HL-60/S4 treated with phorbol 12-myristate 13-acetate at 8.2 ng/mL for 4 days and 3 days (cell line): ENCODE measurements around the gene FAM219A.

Experiments used
- in situ Hi-C: fragments of 300-500 bp; cut with MboI; formaldehyde crosslinking; loops from 2 replicates; pipeline ENCODE4 v1.15.0; 2022; ENCODE audit warnings: low sequenced_read_pairs

The FAM219A gene, protein sequence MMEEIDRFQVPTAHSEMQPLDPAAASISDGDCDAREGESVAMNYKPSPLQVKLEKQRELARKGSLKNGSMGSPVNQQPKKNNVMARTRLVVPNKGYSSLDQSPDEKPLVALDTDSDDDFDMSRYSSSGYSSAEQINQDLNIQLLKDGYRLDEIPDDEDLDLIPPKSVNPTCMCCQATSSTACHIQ

DNA sequence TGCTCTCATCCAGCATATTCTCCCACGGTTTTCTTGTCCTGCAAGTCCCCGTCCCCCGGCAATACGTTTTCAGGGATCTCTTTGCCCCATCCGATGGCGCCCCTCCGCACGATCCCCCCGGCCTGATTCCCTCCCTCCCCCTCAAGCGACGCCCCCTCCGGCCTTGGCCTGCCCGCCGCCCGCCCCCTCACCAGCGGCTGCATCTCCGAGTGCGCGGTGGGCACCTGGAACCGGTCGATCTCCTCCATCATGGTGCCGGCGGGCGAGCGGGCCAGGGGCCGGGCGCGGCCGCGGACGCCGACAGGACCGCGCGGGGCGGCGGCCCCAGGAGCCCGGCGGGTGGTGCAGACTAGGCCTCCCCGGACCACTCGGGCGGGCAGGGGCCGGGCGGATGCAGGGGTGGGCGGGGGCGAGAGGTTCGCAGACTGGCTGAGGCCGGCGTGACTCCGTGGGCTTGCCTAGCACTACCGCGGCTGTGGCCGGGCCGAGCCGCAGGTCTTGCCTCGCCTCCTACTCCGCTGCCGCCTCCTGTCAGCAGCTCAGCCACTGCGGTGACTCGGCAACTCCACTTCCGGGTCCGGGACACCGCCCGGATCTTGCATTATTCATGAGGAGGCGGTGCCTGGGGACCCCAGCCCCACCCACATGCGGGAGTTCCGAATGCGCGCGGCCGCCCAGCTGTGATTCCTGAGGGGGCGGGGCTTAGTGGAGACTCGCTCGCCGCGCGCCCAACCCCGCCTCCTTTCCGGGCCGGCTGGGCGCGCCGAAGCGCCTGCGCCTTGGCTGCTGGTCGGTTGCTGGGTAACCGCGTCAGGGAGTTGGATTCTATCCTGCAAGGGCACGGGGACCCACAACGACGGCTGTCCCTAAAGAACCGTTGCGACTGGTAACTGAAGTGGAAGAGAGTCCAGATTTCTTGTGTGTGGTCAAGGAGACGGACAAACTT is at the start of gene FAM219A, which contains the start of gene DNAI1:
Gene FAM219A (minus strand): TSS at position 558 of the 946 bp plus-strand sequence. CDS start 307 bp downstream, at position 251.
Gene DNAI1 (plus strand): TSS at position 793 of the 946 bp plus-strand sequence. CDS start 201 bp downstream, outside the sequence.
- in situ Hi-C loops = no loop called here

DNA sequence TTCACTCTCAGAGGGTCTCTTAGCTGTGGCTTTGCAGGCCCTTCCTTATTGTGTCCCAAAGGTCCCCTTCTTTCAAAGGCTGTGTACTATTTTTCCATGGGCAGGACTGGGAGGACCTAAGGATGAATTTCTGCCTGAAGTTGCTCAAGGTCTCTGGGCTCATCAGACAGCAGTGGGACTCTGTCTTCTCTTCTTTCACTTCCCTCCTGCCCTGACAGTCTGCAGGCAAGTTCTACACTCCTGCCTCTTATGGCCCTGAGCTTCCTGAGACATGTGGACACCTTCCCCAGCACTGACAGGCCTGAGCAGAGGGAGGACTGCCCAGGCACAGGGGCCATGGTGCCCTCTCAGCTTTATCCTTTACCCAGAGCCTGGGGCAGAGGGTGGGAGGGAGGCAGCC is 49.6 kb upstream of the FAM219A start:
- in situ Hi-C loops = no loop called here

DNA sequence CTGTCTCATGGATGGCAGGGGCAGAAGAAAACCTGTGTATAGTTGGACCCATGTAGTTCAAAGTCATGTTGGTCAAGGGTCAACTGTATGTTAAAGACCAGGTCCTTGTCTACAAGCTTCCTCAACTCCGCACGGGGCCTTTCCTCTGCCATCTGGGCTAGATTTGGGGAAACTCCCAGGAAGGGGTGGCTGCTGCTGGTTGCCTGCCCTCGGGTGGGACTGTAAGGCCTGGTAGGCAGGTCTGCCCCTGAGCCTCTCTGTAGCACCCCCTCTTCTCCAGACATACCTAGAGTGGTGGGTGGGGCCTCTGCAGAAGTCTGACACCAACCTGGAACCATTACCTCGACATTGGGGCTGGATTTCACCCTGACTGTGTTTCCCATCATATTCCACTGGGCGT is 49.2 kb upstream of the FAM219A start:
- in situ Hi-C loops = no loop called here

DNA sequence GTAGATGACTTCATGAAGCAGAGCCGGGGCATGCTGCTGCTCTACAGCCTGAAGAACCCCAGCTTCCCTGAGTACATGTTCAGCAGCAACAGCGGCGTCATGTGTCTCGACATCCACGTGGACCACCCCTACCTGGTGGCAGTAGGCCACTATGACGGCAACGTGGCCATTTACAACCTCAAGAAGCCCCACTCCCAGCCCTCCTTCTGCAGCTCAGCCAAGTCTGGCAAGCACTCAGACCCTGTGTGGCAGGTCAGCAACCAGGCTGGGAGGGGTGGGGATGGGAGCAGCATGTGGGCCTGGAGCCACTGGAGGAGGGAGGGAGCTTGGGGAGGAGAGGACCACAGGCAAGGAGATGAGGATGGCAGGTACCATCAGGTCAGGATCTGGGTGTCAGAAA is 48.3 kb upstream of the FAM219A start:
- in situ Hi-C loops = no loop called here

GRCh38 chr9:34505370-34506120 is 47.2 kb upstream of the FAM219A start:
- in situ Hi-C loops = no loop called here

GRCh38 chr9:34503406-34503805 is 45.0 kb upstream of the FAM219A start:
- in situ Hi-C loops = no loop called here

DNA sequence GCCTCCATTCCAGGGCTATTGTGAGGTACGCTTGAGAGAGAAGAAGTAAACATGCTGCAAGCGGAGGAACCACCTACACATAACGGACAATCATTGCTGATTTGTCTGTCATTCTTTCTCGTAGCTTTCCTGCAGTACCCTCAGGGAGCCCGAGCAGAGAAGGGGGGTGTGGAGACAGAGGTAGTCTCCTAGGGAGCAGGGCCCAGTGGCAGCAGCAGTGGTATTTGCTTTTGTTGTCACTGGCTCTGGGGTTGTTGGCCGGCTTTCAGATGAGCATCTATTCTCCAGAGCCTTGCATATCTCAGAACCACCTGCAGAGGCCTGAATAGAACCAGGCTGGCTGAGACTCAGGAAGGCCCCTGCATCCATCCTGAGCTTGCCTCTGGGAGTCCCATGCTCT is 44.5 kb upstream of the FAM219A start:
- in situ Hi-C loops = no loop called here

- in situ Hi-C loops = no loop called here
Measured at GRCh38 chr9:34502471-34502870, 44.1 kb upstream of the FAM219A start.

- in situ Hi-C loops = no loop called here
Measured at GRCh38 chr9:34501889-34502425, 43.6 kb upstream of the FAM219A start.

DNA sequence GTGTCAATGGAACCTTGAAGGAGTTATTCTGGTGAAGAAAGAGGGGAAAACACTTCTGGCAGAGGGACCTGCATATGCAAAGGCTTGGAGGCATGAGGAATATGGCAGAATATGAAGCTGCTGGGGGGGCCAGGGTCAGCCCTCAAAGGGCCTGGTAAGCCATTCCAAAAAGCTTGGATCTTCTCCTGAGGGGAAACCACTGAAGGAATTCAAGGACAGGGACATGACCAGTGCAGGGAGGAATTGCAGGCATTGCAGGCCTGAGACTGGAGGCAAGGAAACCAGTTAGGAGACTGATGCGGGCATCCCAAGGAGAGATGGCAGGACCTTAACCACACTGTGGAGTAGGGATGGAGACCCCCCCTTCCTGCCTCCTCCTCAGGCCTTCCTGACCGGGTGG is 43.0 kb upstream of the FAM219A start:
- in situ Hi-C loops = no loop called here

DNA sequence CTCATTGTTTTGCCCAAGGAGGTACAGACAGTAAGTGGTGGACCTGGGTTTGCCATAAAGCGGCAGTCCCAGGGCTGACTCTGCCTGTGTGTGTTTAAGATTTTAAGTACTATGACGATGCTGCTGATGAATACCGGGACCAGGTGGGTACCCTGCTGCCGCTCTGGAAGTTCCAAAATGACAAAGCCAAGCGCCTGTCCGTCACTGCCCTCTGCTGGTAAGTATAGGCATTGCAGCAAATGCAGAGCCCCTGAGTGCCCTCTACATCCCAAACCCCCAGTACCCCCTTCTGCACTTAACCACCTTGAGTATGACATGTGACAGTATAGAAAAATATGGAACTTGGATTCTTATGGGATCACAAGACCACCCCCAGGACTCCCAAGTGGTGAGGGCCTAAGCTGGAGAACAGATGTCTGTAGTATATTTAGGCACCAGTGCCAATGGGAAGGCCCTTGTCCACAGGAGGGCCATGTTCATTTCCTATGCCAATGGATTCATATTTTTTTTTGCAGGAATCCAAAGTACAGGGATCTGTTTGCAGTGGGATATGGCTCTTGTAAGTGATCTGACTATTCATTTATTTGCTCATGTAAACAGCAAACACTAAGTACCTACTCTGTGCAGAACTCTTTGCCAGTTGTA is 42.4 kb upstream of the FAM219A start:
- in situ Hi-C loops = no loop called here

GRCh38 chr9:34499076-34499475 is 40.7 kb upstream of the FAM219A start:
- in situ Hi-C loops = loop anchor here (10.0 kb wide), 1 partner anchor 54 kb away; no protein-coding TSS in a partner anchor

DNA sequence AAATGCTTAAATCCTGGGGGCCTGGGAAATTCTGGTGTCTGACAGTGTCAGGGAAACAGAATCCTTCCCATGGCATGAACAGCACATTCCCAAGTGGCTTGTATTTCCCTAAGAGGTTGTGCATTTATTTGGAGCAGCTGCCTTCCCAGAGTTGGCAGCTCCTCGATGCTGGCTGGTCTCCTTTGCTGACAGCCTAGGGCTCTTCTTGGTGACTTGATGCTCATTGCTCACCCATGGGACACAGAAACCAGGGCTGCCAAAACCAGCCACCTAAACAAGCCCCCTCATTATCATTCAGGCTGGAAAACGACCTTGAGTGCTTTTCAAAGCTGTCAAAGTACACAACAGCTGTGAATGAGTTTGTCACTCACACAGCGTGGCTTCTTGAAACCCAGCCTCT is 40.2 kb upstream of the FAM219A start:
- in situ Hi-C loops = loop anchor here (10.0 kb wide), 1 partner anchor 54 kb away; no protein-coding TSS in a partner anchor

GRCh38 chr9:34496149-34496712 is 37.9 kb upstream of the FAM219A start:
- in situ Hi-C loops = loop anchor here (10.0 kb wide), 1 partner anchor 51 kb away; no protein-coding TSS in a partner anchor

- in situ Hi-C loops = loop anchor here (10.0 kb wide), 1 partner anchor 49 kb away; no protein-coding TSS in a partner anchor
Measured at GRCh38 chr9:34493972-34494535, 35.7 kb upstream of the FAM219A start.

DNA sequence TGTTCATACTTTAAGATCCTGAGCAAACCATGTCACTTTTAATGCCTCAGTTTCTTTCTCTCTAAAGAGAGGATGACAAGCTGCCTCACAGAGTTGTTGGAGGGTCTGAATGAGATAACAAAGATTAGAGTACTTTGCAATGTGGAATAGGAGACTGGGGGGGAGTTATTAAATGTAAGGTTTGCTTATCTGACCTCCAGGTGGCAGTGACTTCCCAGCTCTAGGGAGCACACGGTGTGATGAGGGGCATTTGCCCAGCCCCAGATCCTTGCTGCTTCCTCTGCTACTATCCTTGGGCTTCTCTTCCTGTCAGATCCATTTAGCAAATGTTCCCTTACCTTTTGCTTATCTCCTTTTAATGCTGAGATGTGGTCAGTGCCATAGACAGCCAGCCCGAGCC is 33.7 kb upstream of the FAM219A start:
- in situ Hi-C loops = loop anchor here (10.0 kb wide), 1 partner anchor 47 kb away; no protein-coding TSS in a partner anchor

DNA sequence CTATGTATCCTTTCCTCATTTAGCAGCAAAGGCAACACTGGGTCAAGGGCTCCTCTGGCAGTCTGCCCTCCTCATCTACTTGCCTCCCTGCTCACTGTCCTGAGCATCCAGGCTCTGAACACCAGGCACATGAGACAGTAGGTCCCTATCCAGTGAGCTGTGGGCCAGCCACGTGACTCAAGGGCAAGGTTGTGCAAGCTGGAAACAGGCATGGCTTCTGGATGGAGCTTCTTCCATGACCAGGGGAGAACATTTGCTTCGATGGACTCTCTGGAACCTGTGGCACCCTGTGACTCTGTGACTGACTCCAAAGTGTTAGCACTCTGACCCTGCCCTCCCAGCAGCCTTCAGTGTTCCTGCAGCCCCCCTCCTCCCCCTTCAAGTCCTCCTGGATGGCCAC is 33.2 kb upstream of the FAM219A start:
- in situ Hi-C loops = loop anchor here (10.0 kb wide), 1 partner anchor 47 kb away; no protein-coding TSS in a partner anchor

DNA sequence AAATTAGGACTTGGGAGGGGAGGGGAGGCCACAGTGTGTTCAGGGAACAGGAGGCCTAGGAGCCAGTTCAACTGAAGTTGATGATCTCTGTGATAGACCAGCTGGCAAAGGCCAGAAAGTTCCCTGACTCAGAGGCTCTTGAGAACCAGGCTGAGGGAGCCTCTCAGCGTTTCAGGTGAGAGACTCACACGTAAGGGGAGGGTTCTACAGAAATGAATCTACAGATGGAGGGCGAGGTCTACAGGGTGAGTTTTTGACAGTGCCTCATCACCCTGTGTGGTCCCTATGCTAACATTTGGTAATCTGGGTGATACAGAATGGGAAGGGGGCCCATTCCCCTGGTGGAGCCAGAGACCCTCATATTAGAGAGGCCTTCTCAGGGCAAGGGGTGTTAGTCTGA is 32.4 kb upstream of the FAM219A start:
- in situ Hi-C loops = loop anchor here (10.0 kb wide), 1 partner anchor 46 kb away; no protein-coding TSS in a partner anchor

GRCh38 chr9:34490360-34490759 is 32.0 kb upstream of the FAM219A start:
- in situ Hi-C loops = loop anchor here (10.0 kb wide), 1 partner anchor 46 kb away; no protein-coding TSS in a partner anchor
